ENCODE data around the gene SAMD4A.

The SAMD4A gene

GRCh38 chr14:54642121-54642520 lies 75.2 kb downstream of the SAMD4A start:
- TF ChIP-seq CTCF (IDR thresholded peaks at IDR 0.05; ENCODE audit: insufficient read depth, low read length, missing control alignments) = no peak
- CTCF ChIA-PET = interaction anchor here (0.8 to 3.1 kb wide), 11 partner anchors 10 to 132 kb away, joined by 3 to 27 read pairs (median 8); partner anchors contain the start of gene SAMD4A
- no peak for DNase-seq (ENCODE audit: low read depth, low spot score)
- POLR2A ChIA-PET = interaction anchor here (1.1 kb wide), 1 partner anchor 76 kb away, joined by 3 read pairs; no protein-coding TSS in a partner anchor
- no peak overlapping the region for H3K4me3 ChIP-seq (ENCODE audit: low read depth, low read length)

GRCh38 chr14:54642801-54643695 lies 76.1 kb downstream of the SAMD4A start:
- H3K4me3 ChIP-seq (ENCODE audit: low read depth, low read length) = no peak overlapping the region
- TF ChIP-seq CTCF (IDR thresholded peaks at IDR 0.05; ENCODE audit: insufficient read depth, low read length, missing control alignments) = peak; percentile 7
- DNase-seq (ENCODE audit: low read depth, low spot score) = no peak
- ChIA-PET POLR2A (interaction anchor here (1.1 kb wide), 1 partner anchor 77 kb away, joined by 3 read pairs; no protein-coding TSS in a partner anchor), CTCF (interaction anchor here (0.6 to 3.1 kb wide), 18 partner anchors 10 to 131 kb away, joined by 3 to 27 read pairs (median 6); partner anchors contain the start of gene SAMD4A)

GRCh38 chr14:54643696-54644176 lies 76.8 kb downstream of the SAMD4A start:
- ChIA-PET CTCF (interaction anchor here (0.7 to 3.1 kb wide), 15 partner anchors 9 to 130 kb away, joined by 3 to 27 read pairs (median 7); partner anchors contain the start of gene SAMD4A), POLR2A (no interaction called here)
- no peak for TF ChIP-seq CTCF (IDR thresholded peaks at IDR 0.05; ENCODE audit: insufficient read depth, low read length, missing control alignments)
- no peak for DNase-seq (ENCODE audit: low read depth, low spot score)
- no peak overlapping the region for H3K4me3 ChIP-seq (ENCODE audit: low read depth, low read length)

GRCh38 chr14:54645639-54646038 lies 78.7 kb downstream of the SAMD4A start:
- H3K4me3 ChIP-seq (ENCODE audit: low read depth, low read length) = no peak overlapping the region
- CTCF ChIA-PET = interaction anchor here (1.5 kb wide), 1 partner anchor 45 kb away, joined by 7 read pairs; no protein-coding TSS in a partner anchor
- TF ChIP-seq CTCF (IDR thresholded peaks at IDR 0.05; ENCODE audit: insufficient read depth, low read length, missing control alignments) = no peak
- POLR2A ChIA-PET = no interaction called here
- no peak for DNase-seq (ENCODE audit: low read depth, low spot score)

DNA sequence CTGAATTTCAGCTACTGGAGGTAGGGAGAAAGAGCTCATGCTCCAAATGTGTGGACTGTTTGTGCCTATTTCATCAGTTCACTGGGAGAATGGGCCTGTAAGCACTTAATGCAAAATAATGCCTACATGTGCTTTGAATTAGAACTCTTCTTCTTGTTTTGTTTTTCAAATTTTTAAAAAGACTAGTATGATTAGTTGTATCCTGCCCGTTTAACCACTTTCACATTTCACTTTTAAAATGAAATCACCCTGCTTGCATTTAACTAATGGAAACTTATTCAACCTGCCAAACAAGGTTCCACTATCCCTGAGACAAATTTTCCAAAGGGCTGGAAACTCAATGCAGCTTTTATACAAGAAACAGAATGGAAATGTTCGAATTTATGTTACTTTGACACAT lies 79.7 kb downstream of the SAMD4A start:
- CTCF ChIA-PET = interaction anchor here (1.5 to 2.1 kb wide), 2 partner anchors 44 to 80 kb away, joined by 6 to 7 read pairs; partner anchors contain the start of gene SAMD4A
- POLR2A ChIA-PET = no interaction called here

More for the DNA sequence above, 79.7 kb downstream of the SAMD4A start:
- TF ChIP-seq CTCF (IDR thresholded peaks at IDR 0.05; ENCODE audit: insufficient read depth, low read length, missing control alignments) = no peak
- no peak overlapping the region for H3K4me3 ChIP-seq (ENCODE audit: low read depth, low read length)
- DNase-seq (ENCODE audit: low read depth, low spot score) = no peak

Measured in AG04449 (cell line).